GM10266 (cell line): ENCODE measurements around the gene PRKCZ.

Experiments used
- DNase-seq: peaks from one replicate; pipeline ENCODE4 v3.0.0; 2012; ENCODE audit errors: extremely low spot score
- TF ChIP-seq, protein P1 (sequence below): IDR thresholded peaks from 2 replicates; pipeline ENCODE4 v1.5.1; 2012; ENCODE audit warnings: mild to moderate bottlenecking, low read depth; ENCODE audit not compliant: control insufficient read depth, insufficient read depth; ENCODE audit errors: missing control alignments

Gene PRKCZ

DNA sequence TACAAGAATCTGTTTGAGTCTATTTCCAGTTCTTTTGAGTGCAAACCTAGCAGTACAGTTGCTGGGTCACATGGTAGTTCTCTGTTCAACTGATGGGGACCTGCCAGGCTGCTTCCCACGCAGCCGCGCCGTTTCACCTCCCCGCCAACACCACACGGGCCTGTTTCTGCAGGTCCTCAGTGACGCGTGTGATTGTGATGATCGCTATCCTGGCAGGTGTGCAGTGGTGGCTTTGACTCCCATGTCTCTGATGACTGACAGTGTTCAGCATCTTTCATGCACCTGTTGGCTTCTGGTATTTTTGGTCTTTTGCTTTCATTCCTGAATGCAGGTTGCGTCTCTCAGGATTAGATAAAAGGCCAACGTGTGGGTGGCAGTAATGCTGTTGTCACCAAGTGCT lies 102.7 kb downstream of the PRKCZ start:
- DNase-seq, result no peak
- TF ChIP-seq, protein P1, sequence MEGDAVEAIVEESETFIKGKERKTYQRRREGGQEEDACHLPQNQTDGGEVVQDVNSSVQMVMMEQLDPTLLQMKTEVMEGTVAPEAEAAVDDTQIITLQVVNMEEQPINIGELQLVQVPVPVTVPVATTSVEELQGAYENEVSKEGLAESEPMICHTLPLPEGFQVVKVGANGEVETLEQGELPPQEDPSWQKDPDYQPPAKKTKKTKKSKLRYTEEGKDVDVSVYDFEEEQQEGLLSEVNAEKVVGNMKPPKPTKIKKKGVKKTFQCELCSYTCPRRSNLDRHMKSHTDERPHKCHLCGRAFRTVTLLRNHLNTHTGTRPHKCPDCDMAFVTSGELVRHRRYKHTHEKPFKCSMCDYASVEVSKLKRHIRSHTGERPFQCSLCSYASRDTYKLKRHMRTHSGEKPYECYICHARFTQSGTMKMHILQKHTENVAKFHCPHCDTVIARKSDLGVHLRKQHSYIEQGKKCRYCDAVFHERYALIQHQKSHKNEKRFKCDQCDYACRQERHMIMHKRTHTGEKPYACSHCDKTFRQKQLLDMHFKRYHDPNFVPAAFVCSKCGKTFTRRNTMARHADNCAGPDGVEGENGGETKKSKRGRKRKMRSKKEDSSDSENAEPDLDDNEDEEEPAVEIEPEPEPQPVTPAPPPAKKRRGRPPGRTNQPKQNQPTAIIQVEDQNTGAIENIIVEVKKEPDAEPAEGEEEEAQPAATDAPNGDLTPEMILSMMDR, result no peak

DNA sequence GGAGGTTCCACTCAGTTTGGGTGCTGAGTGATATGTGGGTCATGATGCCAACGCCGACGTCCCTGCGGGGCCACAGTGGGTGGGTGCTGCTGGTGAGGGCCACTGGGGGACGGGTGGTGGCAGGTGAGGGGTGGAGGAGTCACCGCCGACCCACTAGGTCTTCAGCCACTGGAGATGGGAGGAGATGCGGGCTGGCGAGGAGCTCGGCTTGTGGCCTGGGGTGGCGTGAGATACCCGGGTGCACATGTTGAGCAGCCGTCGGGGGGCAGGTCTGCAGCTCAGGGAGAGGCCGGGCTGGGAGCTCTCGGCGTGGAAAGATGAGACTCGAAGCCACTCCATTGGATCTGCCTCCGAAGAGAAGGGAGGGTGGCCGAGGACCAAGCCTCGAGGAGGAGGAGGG lies 103.8 kb downstream of the PRKCZ start:
- DNase-seq, result no peak
- TF ChIP-seq, protein P1, result no peak

DNA sequence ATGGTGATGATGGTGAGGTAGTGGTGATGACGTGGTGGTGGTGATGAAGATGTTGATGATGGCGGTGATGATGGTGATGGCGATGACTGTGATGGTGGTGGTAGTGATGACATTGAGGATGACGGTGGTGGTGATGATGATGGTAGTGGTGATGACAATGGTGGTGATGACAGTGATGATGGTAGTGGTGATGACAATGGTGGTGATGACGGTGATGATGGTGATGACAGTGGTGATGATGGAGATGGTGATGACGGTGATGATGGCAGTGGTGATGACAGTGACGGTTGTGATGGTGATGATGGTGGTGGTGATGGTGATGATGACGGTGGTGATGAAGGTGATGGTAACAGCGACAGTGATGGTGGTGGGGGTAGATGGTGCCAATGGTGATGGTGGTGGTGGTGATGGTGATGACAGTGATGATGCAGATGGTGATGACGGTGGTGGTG lies 105.0 kb downstream of the PRKCZ start:
- no peak for DNase-seq
- TF ChIP-seq, protein P1, result no peak

DNA sequence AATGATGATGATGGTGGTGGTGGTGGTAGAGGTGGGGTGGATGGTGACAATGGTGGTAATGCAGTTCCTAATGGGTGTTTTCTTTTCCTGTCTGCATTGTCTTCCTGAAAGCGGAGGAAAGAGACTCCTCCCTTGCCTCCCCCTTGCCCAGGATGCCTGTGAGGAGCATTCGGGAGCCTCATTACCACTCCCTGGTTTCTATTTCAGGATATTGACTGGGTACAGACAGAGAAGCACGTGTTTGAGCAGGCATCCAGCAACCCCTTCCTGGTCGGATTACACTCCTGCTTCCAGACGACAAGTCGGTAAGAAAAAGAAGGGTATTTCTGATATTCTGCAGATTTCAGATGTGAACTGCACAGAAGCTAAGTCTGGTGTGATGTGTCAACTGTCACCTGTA lies 105.6 kb downstream of the PRKCZ start:
- no peak for DNase-seq
- TF ChIP-seq, protein P1, result no peak

DNA sequence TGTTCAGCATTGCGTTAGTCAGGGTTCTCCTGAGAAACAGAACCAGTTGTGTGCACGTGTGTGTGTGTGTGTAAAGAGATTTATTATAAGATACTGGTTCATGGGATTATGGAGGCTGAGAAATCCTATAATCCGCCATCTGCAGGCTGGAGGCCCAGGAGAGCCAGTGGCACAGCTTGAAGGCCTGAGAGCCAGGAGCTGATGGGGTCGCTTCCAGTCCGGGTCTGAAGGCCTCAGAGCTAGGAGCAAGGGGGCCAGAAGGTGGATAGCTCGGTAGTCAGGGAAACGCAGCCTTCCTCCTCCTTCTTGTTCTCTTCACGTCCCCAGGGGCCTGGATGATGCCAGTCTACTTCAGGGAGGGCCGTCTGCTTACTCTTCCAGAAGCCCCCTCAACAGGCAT lies 106.7 kb downstream of the PRKCZ start:
- DNase-seq, result no peak
- TF ChIP-seq, protein P1, result no peak

DNA sequence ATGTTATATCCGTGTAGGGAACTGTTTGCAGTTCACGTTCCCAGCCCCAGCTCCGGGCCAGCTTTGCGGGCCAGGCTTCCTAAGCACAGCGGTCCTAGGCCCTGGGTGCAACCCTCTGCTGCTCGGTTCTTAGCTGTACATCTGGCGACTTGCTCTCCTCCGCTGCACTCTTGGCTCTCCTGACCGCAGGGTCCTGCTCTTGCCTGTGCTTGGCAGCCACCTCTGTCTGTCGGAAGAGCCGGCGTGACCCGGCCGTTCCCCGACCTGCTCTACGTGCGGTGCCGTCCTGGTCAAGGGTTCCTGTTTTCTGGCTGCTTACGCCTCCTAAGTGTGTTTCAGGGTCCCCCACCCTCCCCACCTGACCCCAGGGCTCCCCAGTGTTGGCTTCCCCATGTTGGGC lies 107.6 kb downstream of the PRKCZ start:
- DNase-seq, result no peak
- TF ChIP-seq, protein P1, result no peak

DNA sequence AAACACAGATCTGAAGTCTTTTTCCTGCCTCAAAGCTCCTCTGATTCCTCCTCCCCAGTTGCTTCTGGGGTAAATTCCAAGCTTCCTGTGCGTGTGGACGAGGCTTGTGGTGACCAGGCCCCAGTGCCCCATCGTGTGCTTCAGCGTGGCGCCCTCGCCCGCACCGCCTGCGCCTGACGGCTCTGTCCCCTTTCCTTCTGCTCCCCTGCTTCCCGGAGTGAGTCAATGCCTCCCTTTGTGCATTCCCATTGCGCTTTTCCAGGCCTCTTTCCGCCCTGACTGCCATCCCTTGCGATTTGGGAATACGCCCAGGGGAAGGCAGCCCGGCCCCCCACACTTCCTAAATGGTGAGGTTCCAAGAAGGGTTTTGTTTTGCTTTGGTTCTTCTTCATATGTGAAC lies 108.1 kb downstream of the PRKCZ start:
- no peak for DNase-seq
- TF ChIP-seq, protein P1, result no peak
